Measurements from ENCODE around the gene LHX2.

LHX2 gene

GRCh38 chr9:124035001-124035650 is 23.6 kb downstream of the LHX2 start:
- no peak for DNase-seq

- no peak for DNase-seq
These were observed 25.0 kb downstream of the LHX2 start for GRCh38 chr9:124036578-124036977.

GRCh38 chr9:124037790-124038189 is 26.2 kb downstream of the LHX2 start:
- DNase-seq, result no peak

GRCh38 chr9:124038239-124038638 is 26.7 kb downstream of the LHX2 start:
- DNase-seq, result no peak

GRCh38 chr9:124038790-124039633 is 27.4 kb downstream of the LHX2 start:
- DNase-seq, result no peak

GRCh38 chr9:124040186-124040931 is 28.8 kb downstream of the LHX2 start:
- DNase-seq, result no peak

- DNase-seq, result no peak
These were observed 29.6 kb downstream of the LHX2 start for GRCh38 chr9:124040935-124041816.

- DNase-seq, result no peak
These were observed 30.2 kb downstream of the LHX2 start for GRCh38 chr9:124041817-124042116.

GRCh38 chr9:124042201-124042721 is 30.7 kb downstream of the LHX2 start:
- DNase-seq, result no peak

- no peak for DNase-seq
These were observed 32.9 kb downstream of the LHX2 start for GRCh38 chr9:124044448-124044847.

- DNase-seq, result no peak
These were observed 33.7 kb downstream of the LHX2 start for GRCh38 chr9:124045076-124045829.

- no peak for DNase-seq
These were observed 34.2 kb downstream of the LHX2 start for GRCh38 chr9:124045830-124046177.

GRCh38 chr9:124046189-124046588 is 34.6 kb downstream of the LHX2 start:
- no peak for DNase-seq

GRCh38 chr9:124047251-124047672 is 35.7 kb downstream of the LHX2 start:
- no peak for DNase-seq

- DNase-seq, result no peak
These were observed 39.4 kb downstream of the LHX2 start for GRCh38 chr9:124050955-124051354.

GRCh38 chr9:124052401-124052800 is 40.8 kb downstream of the LHX2 start:
- no peak for DNase-seq

- DNase-seq, result no peak
These were observed 43.1 kb downstream of the LHX2 start for GRCh38 chr9:124054582-124055227.

GRCh38 chr9:124060844-124061605 is 49.5 kb downstream of the LHX2 start:
- no peak for DNase-seq

GRCh38 chr9:124062172-124062571 is 50.6 kb downstream of the LHX2 start:
- no peak for DNase-seq

GRCh38 chr9:124066783-124067577 is 55.4 kb downstream of the LHX2 start:
- no peak for DNase-seq
